GM12801 (cell line): ENCODE data around the gene KLHL15.

ENCODE experiments used
- CTCF ChIP-seq: IDR thresholded peaks from one replicate; pipeline ENCODE4 v1.5.1; 2011; ENCODE audit warnings: control low read depth; ENCODE audit not compliant: insufficient read length; ENCODE audit errors: extremely low read depth

KLHL15 gene

GRCh38 chrX:23954396-23954795 lies 72.6 kb downstream of the KLHL15 start:
- TF ChIP-seq CTCF: no peak

DNA sequence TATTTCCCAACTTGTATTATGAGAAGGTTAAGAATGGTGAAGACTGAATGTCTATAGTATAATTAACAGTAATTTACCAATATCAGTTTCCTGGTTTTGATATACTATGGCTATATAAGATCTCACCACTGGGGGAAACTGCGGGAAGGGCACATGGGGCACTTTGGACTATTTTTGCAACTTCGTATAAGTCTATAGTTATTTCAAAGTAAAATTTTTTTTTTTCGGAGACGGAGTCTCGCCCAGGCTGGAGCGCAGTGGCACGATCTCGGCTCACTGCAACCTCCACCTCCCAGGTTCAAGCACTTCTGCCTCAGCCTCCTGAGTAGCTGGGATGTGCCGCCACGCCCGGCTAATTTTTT lies 73.1 kb downstream of the KLHL15 start:
- TF ChIP-seq CTCF: no peak

GRCh38 chrX:23952984-23953907 lies 73.7 kb downstream of the KLHL15 start:
- no peak for TF ChIP-seq CTCF

DNA sequence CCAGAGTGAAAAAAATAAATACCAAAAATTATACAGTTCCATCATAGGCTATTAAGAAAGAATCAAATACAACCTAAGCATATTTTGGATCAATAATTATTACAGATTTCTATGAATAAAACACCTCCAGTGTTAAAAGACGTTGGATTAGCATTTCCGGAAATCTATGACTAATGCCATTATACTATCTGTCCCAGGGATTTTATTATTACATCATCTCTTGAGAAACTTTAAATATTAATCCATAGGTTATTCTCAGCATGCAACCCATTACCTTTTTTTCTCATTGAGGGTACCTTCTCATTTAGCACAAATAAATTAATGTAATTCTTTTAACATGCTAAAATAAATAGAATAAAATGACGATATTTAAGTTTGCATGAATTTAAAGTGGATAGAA lies 74.6 kb downstream of the KLHL15 start:
- TF ChIP-seq CTCF: no peak

- TF ChIP-seq CTCF: no peak
Observed at GRCh38 chrX:23945206-23945605, 81.8 kb downstream of the KLHL15 start.

DNA sequence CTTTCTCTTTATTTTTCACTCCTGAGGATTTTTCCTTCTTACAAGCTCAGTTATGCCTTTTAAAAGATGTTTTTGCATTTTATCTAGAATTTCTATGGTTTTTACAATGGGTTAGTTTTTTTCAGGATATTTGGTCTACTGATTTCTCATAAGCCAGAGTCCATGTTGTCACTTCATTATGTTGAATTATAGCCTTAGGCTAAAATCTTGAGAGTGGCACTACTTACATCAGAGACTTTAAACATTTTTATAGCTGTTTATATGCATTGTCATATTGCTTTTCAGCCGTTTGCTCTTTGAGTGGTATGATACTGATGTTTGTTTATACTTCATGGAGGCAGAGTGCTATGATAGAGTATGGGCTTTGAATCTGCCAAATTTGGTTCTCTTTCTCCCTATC lies 82.8 kb downstream of the KLHL15 start:
- no peak for TF ChIP-seq CTCF

DNA sequence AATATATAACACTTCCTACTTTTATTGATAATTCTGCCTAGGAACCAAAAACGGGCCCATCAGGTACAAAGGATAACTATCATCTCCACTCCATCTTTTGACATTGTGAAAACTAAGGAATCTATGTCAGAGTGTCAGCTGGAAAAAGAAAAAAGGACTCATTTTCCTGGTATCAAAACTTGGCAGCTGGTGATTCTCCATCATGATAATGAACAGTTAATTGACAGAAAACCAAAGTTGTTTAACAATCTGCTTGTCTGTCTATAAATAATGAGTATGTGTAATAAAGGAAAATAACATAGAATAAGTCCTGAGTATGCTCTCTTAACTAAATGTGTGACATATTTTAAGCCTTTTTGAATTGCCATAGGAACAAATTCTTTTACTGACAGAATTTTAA lies 87.8 kb downstream of the KLHL15 start:
- TF ChIP-seq CTCF: no peak
